Mesenchymal stem cell (in vitro differentiated cells and primary cell): Measurements from ENCODE around the gene RMDN3.

ENCODE experiments used
- DNase-seq: peaks from one replicate; pipeline ENCODE4 v3.0.0-alpha.2; 2013
- H2AFZ ChIP-seq: one replicate; pipeline ENCODE4 v1.6.1; 2013; ENCODE audit warnings: low read depth, mild to moderate bottlenecking, control low read depth, inconsistent platforms, low read length, moderate library complexity
- H2AK5ac ChIP-seq: 2 replicates; pipeline ENCODE4 v1.6.1; 2013; ENCODE audit warnings: low read length, moderate library complexity, mild to moderate bottlenecking, inconsistent platforms; ENCODE audit not compliant: severe bottlenecking
- H2BK120ac ChIP-seq: one replicate; pipeline ENCODE4 v1.6.1; 2013; ENCODE audit warnings: low read depth, mild to moderate bottlenecking, inconsistent platforms, low read length, moderate library complexity
- H2BK12ac ChIP-seq, 2 experiments: one replicate each; pipeline ENCODE4 v1.6.1; 2013; ENCODE audit warnings: inconsistent platforms in 2 of 2, low read length in 2 of 2, mild to moderate bottlenecking in 2 of 2, moderate library complexity in 2 of 2, control low read depth in 1 of 2
- H2BK15ac ChIP-seq: one replicate; pipeline ENCODE4 v1.6.1; 2013; ENCODE audit warnings: mild to moderate bottlenecking, low read depth, inconsistent platforms; ENCODE audit not compliant: poor library complexity, severe bottlenecking
- H2BK5ac ChIP-seq: 2 replicates; pipeline ENCODE4 v1.6.1; 2013; ENCODE audit warnings: low read depth, mild to moderate bottlenecking, low read length, control low read depth, inconsistent platforms; ENCODE audit not compliant: poor library complexity, severe bottlenecking
- H3K14ac ChIP-seq, 2 experiments: one replicate each; pipeline ENCODE4 v1.6.1; 2013; ENCODE audit warnings: inconsistent platforms in 2 of 2, low read length in 2 of 2, control low read depth in 1 of 2, mild to moderate bottlenecking in 1 of 2, moderate library complexity in 1 of 2
- H3K18ac ChIP-seq, 2 experiments: one replicate each; pipeline ENCODE4 v1.6.1; 2013; ENCODE audit warnings: inconsistent platforms in 2 of 2, low read length in 2 of 2, control low read depth in 1 of 2, low read depth in 1 of 2, mild to moderate bottlenecking in 1 of 2
- H3K23ac ChIP-seq, 2 experiments: one replicate each; pipeline ENCODE4 v1.6.1; 2013; ENCODE audit warnings: inconsistent platforms in 2 of 2, low read length in 2 of 2, mild to moderate bottlenecking in 2 of 2, moderate library complexity in 2 of 2, control low read depth in 1 of 2
- H3K27ac ChIP-seq: 2 replicates; pipeline ENCODE4 v1.5.1; 2013; ENCODE audit warnings: mild to moderate bottlenecking, moderate library complexity, low read length, control low read depth, inconsistent platforms; ENCODE audit not compliant: poor library complexity, severe bottlenecking
- H3K27me3 ChIP-seq, 2 experiments: 2 replicates each; pipeline versions ENCODE4 v1.6.1 to v1.7.0; 2013; ENCODE audit warnings: low read length in 2 of 2, mild to moderate bottlenecking in 2 of 2, moderate library complexity in 2 of 2, control low read depth in 1 of 2, inconsistent platforms in 1 of 2; ENCODE audit not compliant: control insufficient read depth in 1 of 2, insufficient read depth in 1 of 2
- H3K36me3 ChIP-seq, 2 experiments: 2 replicates each; pipeline versions ENCODE4 v1.6.1 to v1.7.0; 2013; ENCODE audit warnings: low read length in 2 of 2, control low read depth in 1 of 2, inconsistent platforms in 1 of 2, low read depth in 1 of 2, mild to moderate bottlenecking in 1 of 2; ENCODE audit not compliant: insufficient read depth in 2 of 2, control insufficient read depth in 1 of 2
- H3K4ac ChIP-seq, 2 experiments: one replicate each; pipeline ENCODE4 v1.6.1; 2013; ENCODE audit warnings: inconsistent platforms in 2 of 2, low read length in 2 of 2, mild to moderate bottlenecking in 2 of 2, moderate library complexity in 2 of 2, control low read depth in 1 of 2, low read depth in 1 of 2
- H3K4me1 ChIP-seq: 2 replicates; pipeline ENCODE4 v1.6.1; 2013; ENCODE audit warnings: low read depth, low read length, control low read depth; ENCODE audit not compliant: control insufficient read depth, insufficient read depth
- H3K4me2 ChIP-seq: 2 replicates; pipeline ENCODE4 v1.6.1; 2013; ENCODE audit warnings: low read length, mild to moderate bottlenecking, inconsistent platforms; ENCODE audit not compliant: poor library complexity, severe bottlenecking
- H3K4me3 ChIP-seq, 2 experiments: 2 replicates each; pipeline versions ENCODE4 v1.5.1 to v1.7.0; 2013; ENCODE audit warnings: low read length in 2 of 2, mild to moderate bottlenecking in 2 of 2, control low read depth in 1 of 2, low read depth in 1 of 2; ENCODE audit not compliant: insufficient read depth in 1 of 2
- H3K79me1 ChIP-seq: replicated peaks from 2 replicates; pipeline ENCODE4 v1.6.1; 2013; ENCODE audit warnings: mild to moderate bottlenecking, control low read depth, low read length, inconsistent platforms; ENCODE audit not compliant: poor library complexity, severe bottlenecking
- H3K9ac ChIP-seq: 2 replicates; pipeline ENCODE4 v1.7.0; 2013; ENCODE audit warnings: mild to moderate bottlenecking, low read length, moderate library complexity
- H3K9me3 ChIP-seq: 2 replicates; pipeline ENCODE4 v1.7.0; 2013; ENCODE audit warnings: mild to moderate bottlenecking, low read length; ENCODE audit not compliant: control insufficient read depth
- H4K8ac ChIP-seq: one replicate; pipeline ENCODE4 v1.6.1; 2013; ENCODE audit warnings: inconsistent platforms, mild to moderate bottlenecking, low read length, moderate library complexity
- H4K91ac ChIP-seq: one replicate; pipeline ENCODE4 v1.6.1; 2013; ENCODE audit warnings: mild to moderate bottlenecking, low read length, inconsistent platforms
- WGBS: methylation state at CpG from one replicate; pipeline ENCODE4 v1.1.7; 2013; ENCODE audit warnings: mixed read lengths; 5-methylcytosine and 5-hydroxymethylcytosine counted together

RMDN3 gene

GRCh38 chr15:40773902-40774301 lies 18.8 kb upstream of the RMDN3 start:
- Histone ChIP-seq H3K4me2 (no peak overlapping the region), H3K23ac (no peak overlapping the region), H4K8ac (no peak overlapping the region), H2BK12ac (no peak overlapping the region), H2BK15ac (no peak overlapping the region), H3K36me3 (peaks cover 61 to 67% of the 10 kb centered on the region in 2 experiments), H3K4me1 (peaks cover 40% of the 10 kb centered on the region), H3K4ac (no peak overlapping the region), H3K14ac (no peak overlapping the region), H4K91ac (no peak overlapping the region), H2AK5ac (no peak overlapping the region), H3K9ac (no peak overlapping the region), H3K9me3 (no peaks in the 10 kb centered on the region), H3K4me3 (no peak overlapping the region), H3K27me3 (no peaks in the 10 kb centered on the region), H2AFZ (no peak overlapping the region), H2BK5ac (no peak overlapping the region), H3K18ac (no peak overlapping the region), H3K27ac (no peak overlapping the region), H3K79me1 (no peaks in the 10 kb centered on the region), H2BK120ac (no peak overlapping the region)
- 97% methylated on average over 3 of the region's 6 CpGs for WGBS
- DNase-seq = no peak

- Histone ChIP-seq H2BK12ac (no peak overlapping the region), H3K36me3 (peaks cover 62 to 67% of the 10 kb centered on the region in 2 experiments), H4K8ac (no peak overlapping the region), H3K14ac (no peak overlapping the region), H2BK5ac (no peak overlapping the region), H3K4ac (no peak overlapping the region), H2AFZ (no peak overlapping the region), H2AK5ac (no peak overlapping the region), H3K4me2 (no peak overlapping the region), H3K23ac (no peak overlapping the region), H3K79me1 (no peaks in the 10 kb centered on the region), H3K27ac (no peak overlapping the region), H3K18ac (no peak overlapping the region), H3K27me3 (no peaks in the 10 kb centered on the region), H3K9me3 (no peaks in the 10 kb centered on the region), H2BK120ac (no peak overlapping the region), H2BK15ac (no peak overlapping the region), H3K9ac (no peak overlapping the region), H3K4me3 (no peak overlapping the region), H3K4me1 (peaks cover 44% of the 10 kb centered on the region), H4K91ac (no peak overlapping the region)
- WGBS = 97% methylated on average over 8 of the region's 8 CpGs
- no peak for DNase-seq
Observed at GRCh38 chr15:40773496-40773895, 18.4 kb upstream of the RMDN3 start.

DNA sequence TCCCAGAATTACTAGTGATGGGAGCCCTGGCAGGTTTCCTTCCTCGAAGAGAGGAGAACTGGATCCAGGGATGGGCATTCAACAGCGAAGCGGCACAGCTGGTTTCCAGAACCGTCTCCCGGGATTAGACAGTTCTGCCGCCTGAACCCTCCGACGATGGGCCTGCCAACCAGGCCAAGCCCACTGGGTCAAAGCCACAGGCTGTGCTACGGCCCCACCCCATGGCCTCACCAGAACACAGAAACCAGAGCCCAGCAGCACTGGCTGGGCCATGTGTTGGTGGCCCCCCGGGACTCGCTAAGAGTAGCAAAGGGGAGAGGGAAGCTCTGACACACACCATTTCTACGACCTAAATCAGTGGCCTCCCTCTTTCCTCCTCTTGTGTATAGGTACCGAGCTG lies 17.0 kb upstream of the RMDN3 start:
- Histone ChIP-seq H3K14ac (no peak overlapping the region), H4K91ac (no peak overlapping the region), H3K23ac (no peak overlapping the region), H2BK5ac (no peak overlapping the region), H3K4ac (no peak overlapping the region), H3K4me3 (no peak overlapping the region), H3K36me3 (peaks cover 59 to 73% of the 10 kb centered on the region in 2 experiments), H3K4me1 (peaks cover 58% of the 10 kb centered on the region), H3K27me3 (no peaks in the 10 kb centered on the region), H2AK5ac (no peak overlapping the region), H4K8ac (no peak overlapping the region), H3K18ac (no peak overlapping the region), H2BK120ac (no peak overlapping the region), H3K4me2 (no peak overlapping the region), H3K27ac (no peak overlapping the region), H2BK15ac (no peak overlapping the region), H2AFZ (no peak overlapping the region), H3K9me3 (no peaks in the 10 kb centered on the region), H2BK12ac (no peak overlapping the region), H3K79me1 (peaks cover 3% of the 10 kb centered on the region), H3K9ac (no peak overlapping the region)
- DNase-seq = no peak
- 96% methylated on average over 11 of the region's 13 CpGs for WGBS

DNA sequence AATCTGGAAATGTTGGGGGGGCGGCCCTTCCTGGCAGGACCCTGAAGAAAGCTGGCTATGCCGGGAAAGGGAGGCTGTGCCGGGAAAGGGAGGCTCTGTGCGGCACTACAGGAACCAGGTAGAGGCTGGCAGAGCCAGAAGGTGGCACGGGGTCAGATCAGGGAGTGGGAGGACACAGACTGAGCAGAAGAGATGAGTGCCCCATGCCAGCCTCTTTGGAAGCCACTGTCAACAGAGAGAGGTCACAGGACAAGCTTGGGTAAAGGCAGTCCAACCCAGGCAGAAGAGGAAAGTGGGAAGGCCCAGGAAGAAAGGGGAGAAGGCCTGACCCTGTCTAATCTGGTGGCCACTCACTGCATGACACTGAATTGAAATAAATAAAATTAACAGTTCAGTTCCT lies 16.2 kb upstream of the RMDN3 start:
- Histone ChIP-seq H3K4me2 (no peak overlapping the region), H3K18ac (no peak overlapping the region), H3K27me3 (no peaks in the 10 kb centered on the region), H3K9ac (no peak overlapping the region), H3K9me3 (no peaks in the 10 kb centered on the region), H2BK15ac (no peak overlapping the region), H3K36me3 (peaks cover 52 to 66% of the 10 kb centered on the region in 2 experiments), H2BK5ac (no peak overlapping the region), H3K4me3 (no peak overlapping the region), H3K14ac (no peak overlapping the region), H2BK12ac (no peak overlapping the region), H3K4me1 (peaks cover 57% of the 10 kb centered on the region), H4K91ac (no peak overlapping the region), H3K23ac (no peak overlapping the region), H3K4ac (no peak overlapping the region), H3K79me1 (peaks cover 3% of the 10 kb centered on the region), H2BK120ac (no peak overlapping the region), H3K27ac (no peak overlapping the region), H2AFZ (no peak overlapping the region), H4K8ac (no peak overlapping the region), H2AK5ac (peak overlapping the region; percentile 16)
- no peak for DNase-seq
- WGBS = 97% methylated on average over 5 of the region's 5 CpGs
